GM13976 (cell line): ENCODE data around the gene FAM131A.

Source experiments
- DNase-seq: peaks from one replicate; pipeline ENCODE4 v3.0.0; 2012; ENCODE audit warnings: low spot score
- CTCF ChIP-seq: IDR thresholded peaks from 2 replicates; pipeline ENCODE4 v1.5.1; 2012; ENCODE audit warnings: borderline replicate concordance, mild to moderate bottlenecking; ENCODE audit not compliant: insufficient read depth; ENCODE audit errors: extremely low read depth, missing control alignments, control extremely low read depth
- in situ Hi-C: fragments of 300-500 bp; cut with MboI; formaldehyde crosslinking; loops from one replicate; pipeline ENCODE4 v1.12.0; 2022; ENCODE audit warnings: low sequenced_read_pairs, mixed read lengths, inconsistent platforms; ENCODE audit not compliant: unreplicated experiment

Gene FAM131A

DNA sequence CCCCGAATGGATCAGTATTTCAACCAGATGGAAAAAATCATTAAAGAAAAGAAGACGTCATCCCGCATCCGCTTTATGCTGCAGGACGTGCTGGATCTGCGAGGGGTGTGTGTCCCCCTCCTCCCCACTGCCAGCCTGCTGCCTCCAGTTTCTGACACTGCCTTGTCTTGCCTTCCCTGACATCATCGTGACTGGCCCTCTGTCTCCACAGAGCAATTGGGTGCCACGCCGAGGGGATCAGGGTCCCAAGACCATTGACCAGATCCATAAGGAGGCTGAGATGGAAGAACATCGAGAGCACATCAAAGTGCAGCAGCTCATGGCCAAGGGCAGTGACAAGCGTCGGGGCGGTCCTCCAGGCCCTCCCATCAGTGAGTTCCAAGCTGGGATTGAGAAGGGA, 12.1 kb upstream of the FAM131A start:
- no peak for DNase-seq
- no peak for TF ChIP-seq CTCF
- in situ Hi-C loops = no loop called here

- in situ Hi-C loops = no loop called here
- no peak for DNase-seq
Measured at GRCh38 chr3:184325715-184326369, 11.6 kb upstream of the FAM131A start.

DNA sequence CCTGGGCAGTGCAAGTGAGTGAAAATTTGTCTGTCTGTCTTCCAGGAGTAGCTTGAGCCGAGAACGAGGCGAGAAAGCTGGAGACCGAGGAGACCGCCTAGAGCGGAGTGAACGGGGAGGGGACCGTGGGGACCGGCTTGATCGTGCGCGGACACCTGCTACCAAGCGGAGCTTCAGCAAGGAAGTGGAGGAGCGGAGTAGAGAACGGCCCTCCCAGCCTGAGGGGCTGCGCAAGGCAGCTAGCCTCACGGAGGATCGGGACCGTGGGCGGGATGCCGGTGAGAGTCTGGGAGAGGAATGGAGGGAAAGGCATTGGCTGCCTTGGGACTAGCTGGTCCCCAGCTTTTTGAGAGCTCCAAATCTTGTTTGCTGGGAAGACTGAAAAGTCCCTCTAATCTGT, 10.2 kb upstream of the FAM131A start:
- in situ Hi-C loops = no loop called here
- DNase-seq = no peak
- no peak for TF ChIP-seq CTCF

More at GRCh38 chr3:184325715-184326369, 11.6 kb upstream of the FAM131A start:
- TF ChIP-seq CTCF = no peak

- no peak for TF ChIP-seq CTCF
- in situ Hi-C loops = no loop called here
- no peak for DNase-seq
Measured at GRCh38 chr3:184328516-184328915, 8.9 kb upstream of the FAM131A start.

DNA sequence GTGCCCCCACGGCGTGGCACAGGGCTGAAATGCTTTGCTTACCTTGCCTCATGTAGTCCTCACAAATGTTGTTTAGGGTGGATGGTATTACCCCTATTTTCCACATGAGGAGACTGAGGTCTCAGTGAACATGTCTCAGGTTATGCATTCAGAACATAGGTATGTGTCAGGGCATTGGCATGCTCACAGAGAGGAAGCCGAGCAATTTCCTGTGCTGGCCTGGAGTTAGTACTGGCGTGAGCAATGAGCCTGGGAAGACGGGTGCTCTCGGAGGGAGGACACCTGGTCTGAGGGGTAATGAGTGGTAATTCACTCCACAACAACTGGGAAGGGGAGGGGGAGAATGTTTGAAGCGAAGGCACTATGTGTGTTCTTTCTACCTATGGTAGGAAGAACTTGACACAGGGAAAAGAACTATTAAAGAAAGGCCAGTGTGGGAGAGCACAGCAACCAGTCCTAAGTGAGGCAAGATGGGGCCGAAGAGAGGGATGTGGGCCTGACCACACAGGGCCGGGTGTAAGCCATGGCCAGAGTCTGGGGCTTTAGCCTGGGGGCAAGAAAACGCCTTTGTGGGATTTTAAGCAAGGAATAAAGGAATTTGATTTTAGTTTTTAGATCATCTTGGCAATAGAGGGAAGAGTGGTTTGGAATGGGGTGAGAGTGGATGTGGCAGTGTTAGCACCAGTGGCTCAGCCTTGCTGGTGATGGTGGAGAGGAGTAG, 4.9 kb upstream of the FAM131A start:
- DNase-seq = no peak
- in situ Hi-C loops = no loop called here

DNA sequence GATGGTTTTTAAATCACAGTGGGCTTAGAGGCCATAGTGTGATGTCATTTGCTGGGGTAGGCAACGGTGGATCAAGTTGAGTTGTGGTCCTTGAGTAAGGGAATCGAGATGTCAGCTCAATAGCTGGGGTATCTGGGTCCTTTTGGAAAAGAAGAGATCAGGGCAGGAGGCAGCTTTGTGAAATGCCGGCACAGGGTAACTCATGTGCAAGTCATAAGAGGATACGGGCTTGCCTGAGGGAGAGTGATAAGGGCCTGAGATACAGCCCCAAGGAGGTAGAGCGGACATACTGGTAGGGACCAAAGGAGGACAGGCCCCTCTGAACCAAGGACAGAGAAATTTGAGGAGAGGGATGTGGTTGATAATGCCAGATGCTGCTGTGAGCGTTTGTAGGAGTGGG, 4.2 kb upstream of the FAM131A start:
- DNase-seq = no peak
- no peak for TF ChIP-seq CTCF
- in situ Hi-C loops = no loop called here

More for the DNA sequence above, 4.9 kb upstream of the FAM131A start:
- TF ChIP-seq CTCF = no peak

DNA sequence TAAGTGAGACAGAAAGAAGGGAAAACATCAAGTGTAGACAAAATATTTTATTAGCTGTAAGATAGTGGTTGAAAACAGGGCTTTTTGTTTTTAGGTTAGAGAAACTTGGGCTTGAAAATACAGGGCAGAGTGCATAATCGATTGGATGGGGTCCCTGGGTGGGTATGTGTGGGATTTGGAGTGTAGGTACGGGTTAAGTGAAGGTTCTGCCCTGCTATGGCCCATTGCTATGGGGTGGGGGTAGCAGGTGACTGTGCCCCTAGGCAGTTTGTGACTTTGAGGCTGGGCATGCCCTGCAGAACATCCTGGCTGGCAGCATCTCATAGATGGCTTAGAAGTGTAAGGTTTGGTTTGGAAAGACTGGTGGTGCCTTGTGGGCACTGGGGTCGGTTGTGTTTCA, 3.7 kb upstream of the FAM131A start:
- in situ Hi-C loops = no loop called here
- no peak for TF ChIP-seq CTCF
- DNase-seq = no peak
